A549 (cell line): ENCODE measurements around the gene GPR176.

ENCODE experiments used
- BHLHE40 ChIP-seq: IDR thresholded peaks from 2 replicates; pipeline ENCODE4 v1.6.1; 2012; ENCODE audit warnings: low read depth, low read length, inconsistent platforms
- CTCF ChIP-seq: fragments of >200 bp; sonication (Bioruptor Twin); formaldehyde crosslinking; IDR thresholded peaks from 3 replicates; pipeline ENCODE4 v1.5.1; 2016
- EP300 ChIP-seq, 2 experiments: fragments of >200 bp; sonication (Bioruptor Twin); formaldehyde crosslinking; IDR thresholded peaks; 2 replicates in 1 of 2; 3 replicates in 1 of 2; pipeline ENCODE4 v1.6.1; 2016 to 2017
- MAX ChIP-seq: IDR thresholded peaks from 2 replicates; pipeline ENCODE4 v1.6.1; 2012
- POLR2A ChIP-seq: IDR thresholded peaks from 2 replicates; pipeline ENCODE4 v1.6.1; 2012; ENCODE audit warnings: mild to moderate bottlenecking, low read length

GRCh38 chr15:39767921-39768320, 152.1 kb downstream of the GPR176 start:
- TF ChIP-seq POLR2A (no peak), CTCF (no peak), MAX (no peak), EP300 (IDR thresholded peaks at IDR 0.05) (no peak), BHLHE40 (no peak)
